22Rv1 (cell line): ENCODE data around the gene CRYBG2.

Source experiments
- CTCF ChIP-seq: fragments of 450-650 bp; IDR thresholded peaks from 2 replicates; pipeline ENCODE4 v1.5.1; 2017; ENCODE audit warnings: mild to moderate bottlenecking
- ZFX ChIP-seq: fragments of 450-650 bp; IDR thresholded peaks from 2 replicates; pipeline ENCODE4 v1.6.1; 2017; ENCODE audit warnings: antibody characterized with exemption, borderline replicate concordance

- TF ChIP-seq ZFX = no peak
- TF ChIP-seq CTCF = no peak
Observed at GRCh38 chr1:26358411-26359384, 4.8 kb upstream of the CRYBG2 start.
